Activated naive CD4-positive, alpha-beta T cell treated with anti-CD3 and anti-CD28 coated beads, Interleukin-2, amount 50 U/mL, for 24 hours (primary cell): ENCODE data around the gene TMEM245.

Experiments
- H3K27ac Mint-ChIP-seq: one replicate; pipeline ENCODE4 v1.8.0; 2021; ENCODE audit warnings: mild to moderate bottlenecking, mixed read lengths
- H3K27me3 Mint-ChIP-seq: one replicate; pipeline ENCODE4 v1.8.0; 2021; ENCODE audit warnings: mixed read lengths
- H3K36me3 Mint-ChIP-seq: one replicate; pipeline ENCODE4 v1.8.0; 2021; ENCODE audit warnings: mixed read lengths
- H3K4me1 Mint-ChIP-seq: one replicate; pipeline ENCODE4 v1.8.0; 2021; ENCODE audit warnings: mixed read lengths
- H3K4me3 Mint-ChIP-seq: one replicate; pipeline ENCODE4 v1.8.0; 2021; ENCODE audit warnings: mild to moderate bottlenecking, mixed read lengths
- H3K9me3 Mint-ChIP-seq: one replicate; pipeline ENCODE4 v1.8.0; 2021; ENCODE audit warnings: mixed read lengths

TMEM245 gene

DNA sequence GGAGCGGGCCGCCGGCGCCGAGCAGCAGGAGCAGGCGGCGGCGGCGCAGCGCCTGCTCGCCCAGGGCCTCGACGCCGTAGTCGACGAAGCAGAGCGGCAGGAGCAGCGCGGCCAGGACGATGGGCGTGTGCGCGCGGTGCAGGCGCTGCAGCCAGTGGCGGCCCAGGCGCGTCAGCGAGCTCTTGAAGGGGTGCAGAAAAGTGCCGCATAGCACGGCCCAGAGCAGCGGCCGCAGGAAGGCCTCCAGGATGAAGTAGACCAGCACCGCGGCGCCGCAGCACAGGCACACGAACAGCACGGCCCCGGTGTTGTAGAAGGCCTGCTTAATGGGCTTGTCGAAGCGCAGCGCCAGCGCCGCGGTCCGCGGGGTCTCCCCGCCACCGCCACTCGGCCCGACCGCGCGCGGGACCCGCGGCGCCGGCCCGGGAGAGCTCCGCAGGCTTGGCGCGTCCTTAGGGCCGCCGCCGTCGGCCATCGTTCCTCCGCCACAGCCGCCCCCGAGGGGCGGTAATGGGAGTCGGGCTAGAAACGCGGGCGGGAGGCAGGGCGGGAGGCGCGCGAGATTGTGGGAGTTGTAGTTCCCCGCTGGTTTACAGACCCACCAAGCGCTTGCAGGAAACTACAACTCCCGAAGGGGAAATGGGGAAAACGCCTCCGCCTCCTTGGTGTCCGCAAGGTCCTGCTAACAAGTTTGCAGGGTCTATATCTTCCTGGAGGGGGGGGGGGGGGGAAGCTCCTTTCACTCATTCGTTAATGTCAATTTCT, at the start of gene TMEM245:
Gene TMEM245 (minus strand): TSS at position 509 of the 765 bp plus-strand sequence. CDS start 34 bp downstream, at position 475.
- Mint-ChIP-seq H3K4me1 (peaks cover 44% of the 10 kb centered on the region), H3K9me3 (no peaks in the 10 kb centered on the region), H3K36me3 (peaks cover 5% of the 10 kb centered on the region), H3K4me3 (peak within 1 kb of the TSS; percentile 92), H3K27ac (peak within 1 kb of the TSS; percentile 95), H3K27me3 (no peaks in the 10 kb centered on the region)

DNA sequence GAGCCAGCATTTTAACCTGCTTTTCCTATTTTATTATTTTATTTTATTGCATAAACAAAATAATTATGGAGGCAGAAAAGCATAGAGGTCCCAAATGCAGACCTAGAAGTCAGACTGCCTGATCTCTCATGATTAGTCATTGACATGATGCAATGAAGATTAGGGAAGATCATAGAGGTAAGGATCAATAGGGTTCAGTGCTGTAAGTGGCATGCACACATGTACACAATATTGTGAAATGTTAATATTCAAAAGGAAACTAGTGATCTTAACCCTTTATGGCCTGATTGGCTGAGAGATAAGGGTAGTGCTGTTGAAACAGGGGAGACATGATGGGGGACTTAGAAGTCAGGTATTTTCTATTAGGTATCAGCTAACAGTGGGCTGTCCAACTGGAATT, 48.4 kb upstream of the TMEM245 start:
- H3K27me3 Mint-ChIP-seq = peaks cover 33% of the 10 kb centered on the region
- peaks cover 4% of the 10 kb centered on the region for H3K4me1 Mint-ChIP-seq
- no peak overlapping the region for H3K27ac Mint-ChIP-seq
- H3K36me3 Mint-ChIP-seq = peaks cover 3% of the 10 kb centered on the region
- no peak overlapping the region for H3K4me3 Mint-ChIP-seq
- no peaks in the 10 kb centered on the region for H3K9me3 Mint-ChIP-seq

DNA sequence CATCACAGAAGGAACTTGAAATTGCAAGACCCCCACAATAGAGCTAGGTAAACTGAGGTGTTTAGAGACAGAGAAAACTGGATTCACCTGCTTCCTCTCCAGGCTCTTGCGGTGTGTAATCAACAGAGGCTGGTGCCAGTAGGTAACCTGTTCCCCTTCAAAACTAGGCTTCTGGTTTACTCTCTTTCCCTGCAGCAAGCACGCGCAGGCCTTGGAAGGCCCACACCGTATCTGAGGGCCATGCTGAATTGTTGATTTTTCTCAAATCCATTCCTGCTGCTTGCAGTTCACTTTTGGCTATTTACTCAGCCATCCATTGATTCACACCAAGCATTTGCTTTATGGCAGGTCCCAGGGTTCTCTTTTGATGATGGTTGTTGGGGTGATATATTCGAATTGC, 48.0 kb upstream of the TMEM245 start:
- peaks cover 33% of the 10 kb centered on the region for H3K27me3 Mint-ChIP-seq
- H3K27ac Mint-ChIP-seq = no peak overlapping the region
- no peaks in the 10 kb centered on the region for H3K9me3 Mint-ChIP-seq
- H3K36me3 Mint-ChIP-seq = peaks cover 3% of the 10 kb centered on the region
- H3K4me3 Mint-ChIP-seq = peak overlapping the region; percentile 31
- H3K4me1 Mint-ChIP-seq = peaks cover 4% of the 10 kb centered on the region

DNA sequence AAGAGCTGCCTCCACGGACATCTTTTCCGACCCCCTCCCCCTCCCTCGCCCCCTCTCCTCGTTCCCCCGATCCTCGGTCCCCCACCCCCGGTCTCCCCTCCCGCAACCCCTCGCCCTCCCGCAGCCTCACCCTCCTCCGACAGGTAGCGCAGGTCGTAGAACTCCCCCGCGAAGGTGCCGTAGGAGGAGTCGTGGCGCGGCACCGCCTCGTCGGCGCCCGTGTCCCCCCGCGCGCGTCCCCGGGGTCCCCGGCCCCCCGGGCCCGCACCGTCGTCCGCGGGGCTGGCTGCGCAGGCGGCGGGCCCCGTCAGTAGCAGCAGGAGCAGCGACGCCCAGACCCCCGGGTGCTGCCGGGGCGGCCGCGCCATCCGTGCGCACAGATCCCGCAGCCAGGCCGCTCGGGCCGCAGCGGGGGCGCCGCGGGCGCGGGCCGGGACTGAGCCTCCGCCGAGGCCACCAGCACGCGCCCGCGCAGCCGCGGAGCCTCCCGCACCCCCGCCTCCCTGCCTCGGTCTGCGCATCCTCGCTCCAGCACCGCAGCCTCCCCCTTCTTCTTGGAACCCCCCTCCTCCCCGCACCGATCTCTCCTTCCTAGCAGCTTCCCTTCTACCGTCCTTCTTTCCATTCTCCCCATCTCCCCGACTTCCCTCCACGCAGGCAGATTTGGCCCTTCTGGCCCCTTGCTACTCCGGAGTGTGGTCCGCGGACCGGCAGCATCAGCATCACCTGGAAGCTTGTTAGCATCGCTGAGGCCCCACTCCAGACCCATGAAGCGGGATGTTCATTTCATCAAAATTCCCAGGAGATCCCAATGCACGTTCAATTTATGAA, 47.2 kb upstream of the TMEM245 start, which contains the start of gene FRRS1L:
Gene FRRS1L (minus strand): TSS at position 479 of the 831 bp plus-strand sequence. CDS start 111 bp downstream, at position 368.
- Mint-ChIP-seq H3K27ac (no peak within 1 kb of the TSS), H3K36me3 (peaks cover 3% of the 10 kb centered on the region), H3K4me3 (peak within 1 kb of the TSS; percentile 70), H3K9me3 (no peaks in the 10 kb centered on the region), H3K4me1 (peaks cover 4% of the 10 kb centered on the region), H3K27me3 (peaks cover 33% of the 10 kb centered on the region)

DNA sequence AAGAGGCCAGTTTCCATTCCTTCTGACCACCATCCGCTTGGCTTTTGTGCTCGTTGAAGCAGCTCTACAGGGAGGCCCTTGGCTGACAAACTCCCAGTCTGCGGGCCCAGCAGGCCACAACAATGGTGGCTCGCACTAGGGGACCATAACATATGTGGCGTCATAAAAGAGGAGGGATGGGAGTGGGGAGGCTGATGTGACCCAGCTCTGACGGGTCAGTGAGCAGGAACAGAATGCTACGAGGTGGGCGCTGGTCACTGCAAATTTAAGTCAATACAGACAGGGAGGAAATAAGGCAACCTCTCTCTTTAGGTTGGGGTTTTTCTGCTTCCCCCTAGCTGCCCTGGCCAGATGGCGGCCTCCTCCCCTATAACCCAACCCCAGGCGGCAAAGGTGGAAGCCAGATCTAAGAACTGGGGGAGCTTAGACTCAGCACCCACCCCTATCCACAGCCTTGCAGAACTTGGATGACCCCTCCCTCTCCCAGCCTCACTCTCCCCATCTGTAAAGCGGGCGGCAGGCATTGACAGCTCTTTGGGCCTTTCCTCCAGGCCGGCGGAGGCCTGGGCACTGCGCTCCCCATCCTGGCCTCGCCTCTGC, 46.5 kb upstream of the TMEM245 start:
- H3K4me1 Mint-ChIP-seq = peaks cover 4% of the 10 kb centered on the region
- H3K27me3 Mint-ChIP-seq = peaks cover 34% of the 10 kb centered on the region
- H3K27ac Mint-ChIP-seq = no peak overlapping the region
- peaks cover 4% of the 10 kb centered on the region for H3K9me3 Mint-ChIP-seq
- no peak overlapping the region for H3K4me3 Mint-ChIP-seq
- peaks cover 3% of the 10 kb centered on the region for H3K36me3 Mint-ChIP-seq

DNA sequence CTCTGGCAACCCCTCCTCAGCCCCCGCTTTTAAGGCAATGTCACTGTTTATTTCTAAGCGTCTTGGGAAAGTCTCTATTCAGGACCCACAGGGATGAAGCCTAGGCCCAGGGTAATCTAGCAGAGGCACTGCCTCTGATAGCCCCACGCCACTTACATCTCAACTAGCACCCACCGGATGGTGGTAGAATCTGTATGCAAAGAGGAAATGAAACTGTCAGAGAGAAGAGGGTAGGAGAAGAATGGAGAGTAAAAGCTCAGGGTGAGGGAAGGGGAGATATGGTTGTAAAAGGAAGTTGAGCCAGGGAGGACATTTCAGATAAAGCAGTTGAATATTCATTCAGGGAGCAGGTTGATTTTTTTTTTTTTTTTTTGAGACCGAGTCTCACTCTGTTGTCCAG, 44.3 kb upstream of the TMEM245 start:
- peaks cover 6% of the 10 kb centered on the region for H3K36me3 Mint-ChIP-seq
- H3K4me1 Mint-ChIP-seq = peaks cover 4% of the 10 kb centered on the region
- H3K4me3 Mint-ChIP-seq = no peak overlapping the region
- peaks cover 32% of the 10 kb centered on the region for H3K27me3 Mint-ChIP-seq
- H3K27ac Mint-ChIP-seq = no peak overlapping the region
- peaks cover 7% of the 10 kb centered on the region for H3K9me3 Mint-ChIP-seq

DNA sequence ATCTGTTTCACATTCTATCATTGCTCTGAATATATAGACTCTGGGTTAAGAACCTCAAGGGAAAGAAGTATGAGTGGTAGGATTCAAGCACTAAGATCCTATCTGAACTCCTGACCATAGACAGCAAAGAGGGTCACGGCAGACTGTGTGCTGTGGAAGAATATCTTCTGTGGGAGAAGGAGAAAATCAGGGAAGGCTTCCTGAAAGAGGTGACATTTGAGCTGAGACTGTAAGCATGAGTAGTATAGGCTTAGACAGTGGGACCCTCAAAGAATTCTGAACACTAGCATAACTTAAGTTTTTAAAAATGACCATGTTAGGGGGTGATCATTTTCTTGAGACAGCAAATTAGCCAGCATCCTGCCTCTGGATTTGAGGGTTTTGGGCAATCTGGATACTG, 43.4 kb upstream of the TMEM245 start:
- peaks cover 7% of the 10 kb centered on the region for H3K9me3 Mint-ChIP-seq
- no peak overlapping the region for H3K4me3 Mint-ChIP-seq
- H3K36me3 Mint-ChIP-seq = peaks cover 6% of the 10 kb centered on the region
- H3K27ac Mint-ChIP-seq = no peak overlapping the region
- H3K27me3 Mint-ChIP-seq = peaks cover 31% of the 10 kb centered on the region
- peaks cover 4% of the 10 kb centered on the region for H3K4me1 Mint-ChIP-seq

DNA sequence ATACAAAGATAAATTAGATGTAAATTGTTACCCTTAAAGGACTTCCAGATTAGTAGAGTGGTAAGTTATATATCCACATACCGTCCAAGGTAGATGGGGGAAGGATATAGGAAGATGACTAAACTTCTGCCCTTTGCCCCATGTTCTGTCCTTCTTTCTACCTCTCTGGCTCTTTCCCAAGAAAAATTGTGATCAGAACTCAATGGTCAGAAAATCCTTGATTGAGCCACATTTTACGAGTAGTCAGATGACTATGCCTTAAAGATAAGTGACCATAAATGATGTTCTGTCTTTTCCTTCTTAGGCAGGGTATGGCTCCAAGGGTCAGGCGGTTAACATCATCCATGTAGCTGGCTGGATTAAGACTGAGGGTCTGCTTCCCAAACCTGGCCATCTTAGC, 42.9 kb upstream of the TMEM245 start:
- H3K4me1 Mint-ChIP-seq = peaks cover 4% of the 10 kb centered on the region
- H3K4me3 Mint-ChIP-seq = no peak overlapping the region
- no peak overlapping the region for H3K27ac Mint-ChIP-seq
- peaks cover 30% of the 10 kb centered on the region for H3K27me3 Mint-ChIP-seq
- peaks cover 6% of the 10 kb centered on the region for H3K36me3 Mint-ChIP-seq
- peaks cover 7% of the 10 kb centered on the region for H3K9me3 Mint-ChIP-seq

DNA sequence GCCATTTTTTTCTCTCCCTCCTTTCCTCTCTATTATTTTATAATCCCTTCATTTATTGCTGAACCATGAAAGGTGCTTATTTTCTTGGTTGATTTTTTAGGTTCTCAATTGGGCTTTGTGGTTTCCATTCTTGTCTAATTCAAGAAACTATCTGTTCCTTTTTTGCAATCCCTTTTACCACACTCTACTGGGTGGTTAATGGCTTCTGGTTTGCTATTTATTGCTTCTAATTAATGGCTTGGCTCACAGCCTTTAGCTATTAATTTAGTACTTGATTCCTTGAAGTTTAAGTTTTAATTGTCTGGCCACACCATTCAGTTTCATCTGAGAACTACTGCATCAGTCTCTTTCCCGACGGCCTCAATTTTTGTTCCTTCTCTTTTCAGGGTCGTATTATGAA, 41.7 kb upstream of the TMEM245 start:
- no peak overlapping the region for H3K4me3 Mint-ChIP-seq
- H3K27ac Mint-ChIP-seq = no peak overlapping the region
- H3K4me1 Mint-ChIP-seq = no peaks in the 10 kb centered on the region
- peaks cover 7% of the 10 kb centered on the region for H3K9me3 Mint-ChIP-seq
- H3K36me3 Mint-ChIP-seq = peaks cover 6% of the 10 kb centered on the region
- peaks cover 27% of the 10 kb centered on the region for H3K27me3 Mint-ChIP-seq

DNA sequence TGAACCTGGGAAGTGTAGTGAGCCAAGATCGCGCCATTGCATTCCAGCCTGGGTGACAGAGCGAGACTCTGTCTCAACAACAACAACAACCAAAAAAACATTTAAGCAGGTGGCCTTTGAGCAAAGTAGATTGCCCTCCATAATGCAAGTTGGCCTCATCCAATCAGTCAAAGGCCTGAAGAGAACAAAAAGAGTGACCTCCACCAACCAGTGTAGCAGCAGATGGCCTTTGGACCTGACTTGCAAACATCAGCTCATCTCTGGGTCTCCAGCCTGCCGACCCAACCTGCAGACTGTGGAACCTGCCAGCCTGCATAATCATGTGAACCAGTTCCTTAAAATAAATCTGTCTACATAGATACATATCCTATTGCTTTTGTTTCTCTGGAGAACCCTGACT, 39.8 kb upstream of the TMEM245 start:
- Mint-ChIP-seq H3K36me3 (peaks cover 6% of the 10 kb centered on the region), H3K4me1 (no peaks in the 10 kb centered on the region), H3K4me3 (no peak overlapping the region), H3K9me3 (peaks cover 7% of the 10 kb centered on the region), H3K27me3 (peaks cover 11% of the 10 kb centered on the region), H3K27ac (no peak overlapping the region)

DNA sequence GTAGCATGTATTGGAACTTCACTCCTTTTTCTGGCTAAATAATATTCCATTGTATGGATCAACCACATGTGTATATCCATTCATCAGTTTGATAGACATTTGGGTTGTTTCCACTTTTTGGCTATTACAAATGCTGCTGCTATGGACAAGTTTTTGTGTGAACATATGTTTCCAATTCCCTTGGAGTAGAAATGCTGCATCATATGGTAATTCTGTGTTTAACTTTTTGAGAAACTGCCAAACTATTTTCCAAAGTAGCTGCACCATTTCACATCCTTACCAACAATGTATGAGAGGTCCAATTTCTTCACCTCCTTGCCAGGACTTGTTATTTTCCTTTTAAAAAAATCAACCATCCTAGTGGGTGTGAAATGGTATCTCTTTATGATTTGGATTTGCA, 38.9 kb upstream of the TMEM245 start:
- H3K9me3 Mint-ChIP-seq = peaks cover 7% of the 10 kb centered on the region
- H3K4me1 Mint-ChIP-seq = no peaks in the 10 kb centered on the region
- peaks cover 4% of the 10 kb centered on the region for H3K36me3 Mint-ChIP-seq
- peaks cover 8% of the 10 kb centered on the region for H3K27me3 Mint-ChIP-seq
- H3K4me3 Mint-ChIP-seq = no peak overlapping the region
- H3K27ac Mint-ChIP-seq = peak overlapping the region; percentile 5

DNA sequence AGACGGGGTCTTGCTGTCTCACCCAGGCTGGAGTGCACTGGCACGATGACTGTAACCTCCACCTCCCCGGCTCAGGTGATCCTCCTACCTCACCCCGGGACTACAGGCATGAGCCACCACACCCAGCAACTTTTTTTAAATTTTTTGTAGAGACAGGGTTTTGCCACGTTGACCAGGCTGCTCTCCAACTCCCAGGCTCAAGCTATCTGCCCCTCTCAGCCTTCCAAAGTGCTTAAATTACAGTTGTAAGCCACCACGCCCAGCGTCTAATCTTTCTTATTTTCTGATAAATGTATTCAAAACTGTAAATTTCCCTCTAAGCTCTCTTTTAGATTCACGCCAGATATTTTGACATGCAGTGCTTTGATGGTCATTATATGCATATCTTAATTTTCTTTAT, 37.0 kb upstream of the TMEM245 start:
- no peak overlapping the region for H3K4me3 Mint-ChIP-seq
- no peak overlapping the region for H3K27ac Mint-ChIP-seq

DNA sequence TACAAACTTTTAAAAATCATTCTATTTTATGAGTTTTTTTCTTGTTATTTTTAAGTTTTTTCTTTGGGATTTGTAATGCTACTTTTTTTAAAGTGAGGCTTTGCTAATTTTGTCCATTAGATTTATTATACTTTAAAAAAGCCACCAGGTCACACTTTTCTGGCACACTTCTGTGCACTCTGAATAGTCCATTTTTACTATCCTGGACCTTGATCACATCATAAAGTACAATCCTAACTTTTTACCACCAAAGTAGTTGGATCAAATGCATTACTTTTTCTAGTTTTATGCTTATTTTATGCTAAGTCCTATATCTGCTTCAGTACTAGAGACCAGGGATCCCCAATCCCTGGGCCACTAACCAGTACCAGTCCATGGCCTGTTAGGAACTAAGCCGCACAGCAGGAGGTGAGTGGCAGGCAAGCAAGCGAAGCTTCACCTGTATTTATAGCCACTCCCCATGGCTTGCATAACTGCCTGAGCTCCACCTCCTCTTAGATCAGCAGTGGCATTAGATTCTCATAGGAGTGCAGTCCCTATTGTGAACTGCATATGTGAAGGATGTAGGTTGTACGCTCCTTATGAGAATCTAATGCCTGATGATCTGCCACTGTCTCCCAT, 31.3 kb upstream of the TMEM245 start:
- no peaks in the 10 kb centered on the region for H3K4me1 Mint-ChIP-seq
- H3K4me3 Mint-ChIP-seq = no peak overlapping the region
- H3K9me3 Mint-ChIP-seq = no peaks in the 10 kb centered on the region
- H3K36me3 Mint-ChIP-seq = no peaks in the 10 kb centered on the region
- no peak overlapping the region for H3K27ac Mint-ChIP-seq
- H3K27me3 Mint-ChIP-seq = no peaks in the 10 kb centered on the region

More for the DNA sequence above, 37.0 kb upstream of the TMEM245 start:
- Mint-ChIP-seq H3K9me3 (peaks cover 7% of the 10 kb centered on the region), H3K4me1 (no peaks in the 10 kb centered on the region), H3K36me3 (peaks cover 4% of the 10 kb centered on the region), H3K27me3 (peaks cover 8% of the 10 kb centered on the region)

DNA sequence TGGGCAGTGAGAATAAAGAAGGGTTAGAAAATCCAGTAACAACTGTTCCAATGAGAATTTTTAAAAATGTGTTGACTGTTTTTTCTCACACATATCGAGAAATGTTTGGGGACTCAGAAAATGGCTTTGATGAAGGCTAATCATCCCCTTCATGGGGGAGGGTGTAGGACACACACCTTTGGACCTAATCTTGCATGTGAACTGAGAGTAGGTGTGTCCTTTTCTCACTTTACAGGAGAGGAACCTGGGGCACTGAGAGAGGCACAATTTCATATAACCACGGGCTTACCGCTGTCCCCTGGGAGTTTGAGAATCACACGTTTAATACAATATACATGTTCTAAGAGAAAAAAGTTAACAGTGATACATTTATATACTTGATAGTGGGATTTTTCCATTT, 30.0 kb upstream of the TMEM245 start:
- H3K27ac Mint-ChIP-seq = no peak overlapping the region
- no peaks in the 10 kb centered on the region for H3K9me3 Mint-ChIP-seq
- no peaks in the 10 kb centered on the region for H3K4me1 Mint-ChIP-seq
- H3K27me3 Mint-ChIP-seq = no peaks in the 10 kb centered on the region
- no peaks in the 10 kb centered on the region for H3K36me3 Mint-ChIP-seq
- H3K4me3 Mint-ChIP-seq = no peak overlapping the region

DNA sequence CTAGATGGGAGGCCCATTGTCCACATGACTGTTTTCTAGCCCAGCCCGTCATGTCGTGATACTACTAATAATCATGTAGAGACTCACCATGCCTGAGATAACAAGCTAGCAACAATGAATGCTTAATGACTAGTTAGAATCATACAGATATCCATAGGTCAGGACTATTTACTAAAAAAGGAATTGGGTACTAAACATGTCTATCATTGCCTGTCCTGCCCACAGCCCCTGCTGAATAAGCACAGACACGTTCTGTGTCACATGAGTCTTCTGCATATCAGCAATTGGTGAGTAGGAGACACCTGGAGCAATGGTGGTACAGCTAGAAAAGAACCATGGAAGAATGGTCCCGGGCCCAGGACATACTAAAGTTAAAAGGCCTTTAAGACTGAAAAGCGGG, 29.3 kb upstream of the TMEM245 start:
- H3K4me3 Mint-ChIP-seq = no peak overlapping the region
- H3K27me3 Mint-ChIP-seq = no peaks in the 10 kb centered on the region
- no peaks in the 10 kb centered on the region for H3K9me3 Mint-ChIP-seq
- H3K4me1 Mint-ChIP-seq = peaks cover 3% of the 10 kb centered on the region
- no peaks in the 10 kb centered on the region for H3K36me3 Mint-ChIP-seq
- no peak overlapping the region for H3K27ac Mint-ChIP-seq
